ENCODE data around the gene CFAP299. TPM values are rescaled to one million over a fixed set of nuclear protein-coding genes. Genes with fewer than 3 reads are reported as not detected.

CFAP299 gene
- total and polyA plus RNA-seq, 9 of the 15 experiments (the other 6 are each of a cell fraction or from before 2014, with no cell fraction given), result 0.09 to 3.0 (median 0.76) TPM

DNA sequence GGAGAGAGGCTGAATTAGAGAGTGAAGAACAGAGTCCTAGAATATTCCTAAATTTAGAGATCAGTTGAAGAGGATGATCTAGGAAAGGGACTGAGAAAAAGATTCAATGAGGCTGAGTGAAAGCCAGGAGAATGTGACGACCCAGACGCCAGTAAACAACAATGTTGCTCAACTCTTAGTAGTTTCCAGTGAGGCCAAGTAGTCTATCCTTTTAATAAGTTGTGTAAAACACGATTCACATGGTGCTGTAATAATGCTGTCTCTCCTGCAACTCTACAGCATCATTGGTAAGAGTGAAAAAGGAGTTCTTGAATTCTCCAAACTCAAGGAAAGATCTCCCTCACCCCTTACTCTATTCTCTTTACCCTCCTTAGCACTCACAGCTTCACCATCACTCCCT is 140.3 kb downstream of the CFAP299 start:
- ChIA-PET CTCF (ENCODE audit: low intra/inter-chr PET ratio) (no interaction called here), POLR2A (no interaction called here)
- H3K9me1 ChIP-seq (ENCODE audit: control insufficient read depth, insufficient read depth, low read length), result no peaks in the 10 kb centered on the region
- H3K4me1 ChIP-seq (replicated peaks in 1 of 2; ENCODE audit: control insufficient read depth in 2 of 2, insufficient read depth in 2 of 2, low read length in 2 of 2), result no peaks in the 10 kb centered on the region
- no peak for ATAC-seq
- WGBS (ENCODE audit: insufficient coverage, low coverage, missing lambda C conversion rate), result 4% methylated on average over 3 of the region's 3 CpGs
- no peak overlapping the region for H3K4me3 ChIP-seq
- H4K20me1 ChIP-seq (replicated peaks; ENCODE audit: control insufficient read depth, insufficient read depth, low read length), result no peaks in the 10 kb centered on the region
- in situ Hi-C loops (cut with MboI) (no loop called here), intact Hi-C loops (cut with micrococcal nuclease) (no loop called here)
- no peaks in the 10 kb centered on the region for H3K9me3 ChIP-seq (replicated peaks; ENCODE audit: control insufficient read depth, insufficient read depth, low read depth, low read length)
- H3K79me2 ChIP-seq (ENCODE audit: control insufficient read depth, insufficient read depth, low read length), result no peaks in the 10 kb centered on the region
- H3K27ac ChIP-seq (ENCODE audit: extremely low read depth, low read depth, low read length), result no peak overlapping the region
- no peak overlapping the region for H3K9ac ChIP-seq (ENCODE audit: insufficient read depth in 1 of 2, low read depth in 2 of 2, low read length in 2 of 2)
- H3K36me3 ChIP-seq (ENCODE audit: control insufficient read depth, insufficient read depth, low read length), result no peaks in the 10 kb centered on the region
- FAIRE-seq, result no peak
- H3K27me3 ChIP-seq (ENCODE audit: control insufficient read depth in 2 of 2, insufficient read depth in 2 of 2, low read length in 2 of 2), result no peaks in the 10 kb centered on the region
- BruUV-seq (replicated peaks), result no TSS peak
- H2AFZ ChIP-seq (ENCODE audit: low read depth, low read length), result no peak overlapping the region
- no peak overlapping the region for H3K4me2 ChIP-seq (ENCODE audit: insufficient read depth, low read length)
- no peak for DNase-seq (ENCODE audit: extremely low read depth in 1 of 4, low spot score in 3 of 4)
- TF ChIP-seq ZNF699 (CRISPR knock-in tag; IDR thresholded peaks at IDR 0.05; ENCODE audit: insufficient replicate concordance) (no peak), CXXC5 (CRISPR knock-in tag; IDR thresholded peaks at IDR 0.05) (no peak), ZNF583 (CRISPR knock-in tag; IDR thresholded peaks at IDR 0.05) (no peak), TBL1XR1 (IDR thresholded peaks at IDR 0.05; ENCODE audit: low read length in 2 of 2) (no peak), TEAD4 (IDR thresholded peaks at IDR 0.05; ENCODE audit: low read length) (no peak), TEAD4 (CRISPR knock-in tag; IDR thresholded peaks at IDR 0.05; ENCODE audit: borderline replicate concordance) (no peak), ZEB2 (IDR thresholded peaks at IDR 0.05) (no peak), CREM (IDR thresholded peaks at IDR 0.05; ENCODE audit: low read depth) (no peak), ATF2 (CRISPR knock-in tag; IDR thresholded peaks at IDR 0.05) (no peak), CREB3L1 (IDR thresholded peaks at IDR 0.05; ENCODE audit: borderline replicate concordance, low read depth) (no peak), RREB1 (CRISPR knock-in tag; IDR thresholded peaks at IDR 0.05) (no peak)
- TF ChIP-seq, protein P1, sequence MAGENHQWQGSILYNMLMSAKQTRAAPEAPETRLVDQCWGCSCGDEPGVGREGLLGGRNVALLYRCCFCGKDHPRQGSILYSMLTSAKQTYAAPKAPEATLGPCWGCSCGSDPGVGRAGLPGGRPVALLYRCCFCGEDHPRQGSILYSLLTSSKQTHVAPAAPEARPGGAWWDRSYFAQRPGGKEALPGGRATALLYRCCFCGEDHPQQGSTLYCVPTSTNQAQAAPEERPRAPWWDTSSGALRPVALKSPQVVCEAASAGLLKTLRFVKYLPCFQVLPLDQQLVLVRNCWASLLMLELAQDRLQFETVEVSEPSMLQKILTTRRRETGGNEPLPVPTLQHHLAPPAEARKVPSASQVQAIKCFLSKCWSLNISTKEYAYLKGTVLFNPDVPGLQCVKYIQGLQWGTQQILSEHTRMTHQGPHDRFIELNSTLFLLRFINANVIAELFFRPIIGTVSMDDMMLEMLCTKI (IDR thresholded peaks at IDR 0.05; ENCODE audit: partially characterized antibody), result no peak
- TF ChIP-seq, protein P2, sequence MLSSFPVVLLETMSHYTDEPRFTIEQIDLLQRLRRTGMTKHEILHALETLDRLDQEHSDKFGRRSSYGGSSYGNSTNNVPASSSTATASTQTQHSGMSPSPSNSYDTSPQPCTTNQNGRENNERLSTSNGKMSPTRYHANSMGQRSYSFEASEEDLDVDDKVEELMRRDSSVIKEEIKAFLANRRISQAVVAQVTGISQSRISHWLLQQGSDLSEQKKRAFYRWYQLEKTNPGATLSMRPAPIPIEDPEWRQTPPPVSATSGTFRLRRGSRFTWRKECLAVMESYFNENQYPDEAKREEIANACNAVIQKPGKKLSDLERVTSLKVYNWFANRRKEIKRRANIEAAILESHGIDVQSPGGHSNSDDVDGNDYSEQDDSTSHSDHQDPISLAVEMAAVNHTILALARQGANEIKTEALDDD (IDR thresholded peaks at IDR 0.05), result no peak

All from K562 (cell line).